ENCODE measurements around the gene KLHL36. TPM values are rescaled to one million over a fixed set of nuclear protein-coding genes. Genes with fewer than 3 reads are reported as not detected.

The KLHL36 gene
- total RNA-seq, 1 donor from 2014 or later, result 72.7 TPM

DNA sequence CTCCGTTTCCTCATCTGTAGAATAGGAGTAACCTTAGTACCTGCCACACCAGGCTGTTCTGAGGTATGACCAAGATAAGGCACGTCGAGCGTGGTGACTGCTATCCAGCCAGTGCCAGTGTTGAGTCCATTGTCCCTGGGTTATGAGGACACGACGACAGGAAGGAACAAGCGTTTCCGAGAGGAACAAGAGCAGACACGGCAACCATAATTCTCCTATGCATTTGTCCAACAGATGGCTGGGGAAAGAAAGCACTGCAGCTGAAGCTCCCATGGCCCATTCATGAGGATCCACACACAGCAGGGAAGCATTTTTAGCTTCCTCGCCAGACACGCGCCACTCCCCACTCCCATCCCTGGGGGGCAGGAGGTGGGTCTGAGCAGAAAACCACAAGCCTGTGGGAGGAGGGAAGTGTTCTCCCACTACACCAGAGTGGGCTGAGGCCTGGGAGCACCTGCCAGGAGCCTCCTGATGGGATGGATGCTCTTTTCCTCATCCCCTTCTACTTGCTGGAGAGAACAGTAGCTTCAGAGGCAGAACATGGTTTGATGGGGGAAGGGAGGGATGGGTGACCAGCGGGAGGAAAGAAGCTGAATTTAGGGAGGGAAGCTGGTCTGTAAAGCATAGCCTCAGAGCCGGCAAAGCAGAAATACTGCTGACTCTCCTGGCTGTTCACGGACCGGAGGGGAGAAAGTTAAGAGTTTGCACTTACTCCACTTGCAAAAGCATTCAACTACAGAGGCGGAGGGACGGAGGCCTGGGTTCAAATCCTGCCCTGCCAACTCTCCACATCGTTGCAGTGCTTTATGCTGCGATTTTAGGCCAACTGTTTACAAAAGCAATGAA, 33.1 kb upstream of the KLHL36 start:
- TF ChIP-seq, protein P1, sequence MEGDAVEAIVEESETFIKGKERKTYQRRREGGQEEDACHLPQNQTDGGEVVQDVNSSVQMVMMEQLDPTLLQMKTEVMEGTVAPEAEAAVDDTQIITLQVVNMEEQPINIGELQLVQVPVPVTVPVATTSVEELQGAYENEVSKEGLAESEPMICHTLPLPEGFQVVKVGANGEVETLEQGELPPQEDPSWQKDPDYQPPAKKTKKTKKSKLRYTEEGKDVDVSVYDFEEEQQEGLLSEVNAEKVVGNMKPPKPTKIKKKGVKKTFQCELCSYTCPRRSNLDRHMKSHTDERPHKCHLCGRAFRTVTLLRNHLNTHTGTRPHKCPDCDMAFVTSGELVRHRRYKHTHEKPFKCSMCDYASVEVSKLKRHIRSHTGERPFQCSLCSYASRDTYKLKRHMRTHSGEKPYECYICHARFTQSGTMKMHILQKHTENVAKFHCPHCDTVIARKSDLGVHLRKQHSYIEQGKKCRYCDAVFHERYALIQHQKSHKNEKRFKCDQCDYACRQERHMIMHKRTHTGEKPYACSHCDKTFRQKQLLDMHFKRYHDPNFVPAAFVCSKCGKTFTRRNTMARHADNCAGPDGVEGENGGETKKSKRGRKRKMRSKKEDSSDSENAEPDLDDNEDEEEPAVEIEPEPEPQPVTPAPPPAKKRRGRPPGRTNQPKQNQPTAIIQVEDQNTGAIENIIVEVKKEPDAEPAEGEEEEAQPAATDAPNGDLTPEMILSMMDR (IDR thresholded peaks at IDR 0.05), result no peak
- H3K27me3 Mint-ChIP-seq, result no peaks in the 10 kb centered on the region
- H3K4me1 Mint-ChIP-seq, result peaks cover 83% of the 10 kb centered on the region
- POLR2A ChIA-PET, result interaction anchor here (1.0 to 10.7 kb wide), 10 partner anchors 8 to 109 kb away, joined by 4 to 333 read pairs (median 10); no protein-coding TSS in a partner anchor
- peak overlapping the region; percentile 84 for H3K27ac Mint-ChIP-seq
- peaks cover 5% of the 10 kb centered on the region for H3K9me3 Mint-ChIP-seq
- H3K36me3 Mint-ChIP-seq (ENCODE audit: low read depth), result peaks cover 65% of the 10 kb centered on the region
- no peak for ATAC-seq (ENCODE audit: low read depth)
- peak overlapping the region; percentile 94 for H3K4me3 Mint-ChIP-seq
- intact Hi-C loops (cut with micrococcal nuclease), result no loop called here
- CTCF ChIA-PET, result interaction anchor here (1.1 kb wide), 2 partner anchors 105 to 110 kb away, joined by 3 read pairs; no protein-coding TSS in a partner anchor
- DNase-seq, result no peak

DNA sequence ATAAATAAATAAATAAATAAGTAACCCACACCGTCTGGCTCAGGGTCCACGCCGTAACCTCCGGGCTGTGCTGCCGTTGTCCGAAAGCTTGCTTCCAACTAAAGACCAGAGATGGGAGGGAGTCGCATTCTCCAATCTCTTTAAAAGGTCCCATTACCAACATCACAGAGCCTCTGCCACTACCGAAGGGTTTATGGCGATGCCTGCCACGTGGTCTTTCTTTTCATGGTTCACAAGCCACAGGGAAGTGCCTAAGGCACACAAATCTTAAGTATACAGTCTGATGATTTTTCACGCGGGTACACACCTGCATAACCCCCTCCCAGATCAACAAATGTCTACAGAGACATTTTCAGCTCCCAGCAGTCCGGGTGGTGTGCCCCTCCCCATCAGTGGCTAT, 31.8 kb upstream of the KLHL36 start:
- peaks cover 51% of the 10 kb centered on the region for H3K36me3 Mint-ChIP-seq (ENCODE audit: low read depth)
- CTCF ChIA-PET, result interaction anchor here (0.9 to 3.4 kb wide), 2 partner anchors 53 to 123 kb away, joined by 3 to 9 read pairs; no protein-coding TSS in a partner anchor
- peak overlapping the region; percentile 84 for H3K27ac Mint-ChIP-seq
- H3K4me1 Mint-ChIP-seq, result peaks cover 78% of the 10 kb centered on the region
- TF ChIP-seq, protein P1 (IDR thresholded peaks at IDR 0.05), result no peak
- POLR2A ChIA-PET, result interaction anchor here (0.6 to 10.7 kb wide), 11 partner anchors 9 to 1328 kb away, joined by 3 to 333 read pairs (median 9); no protein-coding TSS in a partner anchor
- H3K4me3 Mint-ChIP-seq, result peak overlapping the region; percentile 94
- H3K9me3 Mint-ChIP-seq, result no peaks in the 10 kb centered on the region
- ATAC-seq (ENCODE audit: low read depth) (peak; percentile 15), DNase-seq (no peak)
- intact Hi-C loops (cut with micrococcal nuclease), result loop anchor here (1.0 to 2.0 kb wide), 2 partner anchors 9 to 30 kb away; no protein-coding TSS in a partner anchor
- no peaks in the 10 kb centered on the region for H3K27me3 Mint-ChIP-seq

DNA sequence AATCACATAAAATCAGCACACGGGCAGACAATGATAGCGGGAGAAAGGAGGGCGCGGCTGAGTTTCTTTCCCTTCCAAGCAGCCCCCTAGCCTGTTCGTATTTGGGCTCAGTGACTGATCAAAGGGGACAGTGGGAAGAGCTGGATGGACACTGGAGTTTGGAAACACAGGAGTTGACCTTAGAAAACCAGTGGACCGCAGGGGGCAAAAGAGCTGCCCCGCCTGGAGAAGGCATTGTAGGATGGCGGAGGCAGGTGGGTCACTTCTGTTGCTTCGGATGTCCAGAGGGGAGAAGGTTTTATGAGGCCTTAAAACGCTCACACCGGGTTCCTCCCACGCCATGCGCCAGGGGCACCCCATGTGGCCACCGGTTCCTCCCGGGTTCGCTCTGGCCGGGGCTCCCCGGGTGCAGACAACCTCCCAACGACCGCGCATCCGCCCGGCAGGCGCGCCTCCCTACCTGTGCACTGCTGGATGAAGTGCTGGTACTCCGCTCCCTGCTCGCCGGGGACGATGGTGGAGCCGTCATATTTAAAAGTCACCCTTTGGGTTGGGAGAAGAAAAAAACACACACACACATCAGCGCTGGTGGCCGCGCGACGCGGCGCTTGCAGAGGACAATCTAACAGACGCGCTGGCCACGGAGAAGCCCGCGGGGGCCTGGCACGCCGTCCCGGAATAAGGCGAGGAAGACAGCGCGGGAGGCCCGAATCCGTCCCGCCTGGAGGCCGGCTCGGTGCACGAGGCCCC, 31.1 kb upstream of the KLHL36 start:
- H3K36me3 Mint-ChIP-seq (ENCODE audit: low read depth), result peaks cover 44% of the 10 kb centered on the region
- intact Hi-C loops (cut with micrococcal nuclease), result loop anchor here (2.0 kb wide), 1 partner anchor 30 kb away; no protein-coding TSS in a partner anchor
- ChIA-PET CTCF (interaction anchor here (0.9 to 3.4 kb wide), 2 partner anchors 54 to 122 kb away, joined by 3 to 9 read pairs; no protein-coding TSS in a partner anchor), POLR2A (interaction anchor here (0.6 to 10.7 kb wide), 14 partner anchors 10 to 111 kb away, joined by 3 to 333 read pairs (median 8); no protein-coding TSS in a partner anchor)
- H3K27ac Mint-ChIP-seq, result peak overlapping the region; percentile 84
- peak overlapping the region; percentile 94 for H3K4me3 Mint-ChIP-seq
- ATAC-seq (ENCODE audit: low read depth), result no peak
- TF ChIP-seq, protein P1 (IDR thresholded peaks at IDR 0.05), result no peak
- DNase-seq, result peak; percentile 48
- H3K9me3 Mint-ChIP-seq, result no peaks in the 10 kb centered on the region
- H3K27me3 Mint-ChIP-seq, result no peaks in the 10 kb centered on the region
- peaks cover 76% of the 10 kb centered on the region for H3K4me1 Mint-ChIP-seq

DNA sequence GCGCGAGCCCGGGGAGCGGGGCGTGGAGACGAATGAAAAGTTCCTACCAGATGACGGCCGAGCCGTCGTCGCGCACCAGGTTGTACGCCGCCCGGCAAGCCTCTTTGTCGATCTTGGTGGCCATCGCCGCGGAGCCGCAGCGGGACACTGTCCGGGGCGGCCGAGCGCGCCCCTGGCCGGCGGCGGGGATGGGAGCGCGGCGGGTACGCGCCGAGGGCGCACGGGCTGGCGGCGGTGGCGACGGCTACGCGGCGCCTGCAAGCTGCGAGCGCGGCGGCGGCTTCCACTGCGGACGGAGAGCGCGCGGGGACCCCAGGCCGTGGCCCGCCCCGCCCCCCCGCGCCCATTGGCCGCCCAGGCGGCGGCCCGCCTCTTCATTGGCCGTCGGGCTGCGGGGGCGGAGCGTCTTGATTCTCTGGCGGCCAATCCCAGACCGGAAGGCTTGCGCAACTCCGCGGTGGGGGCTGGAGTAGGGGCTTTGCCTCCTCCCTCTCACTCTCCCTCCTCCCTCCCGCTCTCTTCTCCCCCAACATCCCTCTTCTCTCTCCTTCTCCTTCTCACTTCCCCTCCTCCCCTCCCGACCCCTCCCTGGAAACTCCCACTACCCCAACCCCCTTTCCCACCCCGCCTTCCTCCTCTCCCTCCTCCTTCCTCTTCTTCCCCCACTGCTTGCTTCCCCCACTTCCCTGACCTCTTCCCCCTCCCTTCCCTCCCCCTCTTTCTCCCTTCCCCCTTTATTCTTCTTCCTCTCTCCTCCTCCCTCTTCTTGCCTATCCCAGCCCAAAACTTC, 30.3 kb upstream of the KLHL36 start, which contains the start of gene COTL1:
COTL1 (minus strand) TSS at position 288 of the 790 bp plus-strand sequence; CDS start at position 124, 164 bp downstream.
- ATAC-seq (ENCODE audit: low read depth), result peak; percentile 87
- H3K36me3 Mint-ChIP-seq (ENCODE audit: low read depth), result peaks cover 40% of the 10 kb centered on the region
- ChIA-PET CTCF (interaction anchor here (0.7 to 3.4 kb wide), 6 partner anchors 10 to 121 kb away, joined by 3 to 9 read pairs (median 3); no protein-coding TSS in a partner anchor), POLR2A (interaction anchor here (0.7 to 10.7 kb wide), 11 partner anchors 11 to 128 kb away, joined by 4 to 333 read pairs (median 7); no protein-coding TSS in a partner anchor)
- peaks cover 77% of the 10 kb centered on the region for H3K4me1 Mint-ChIP-seq
- H3K9me3 Mint-ChIP-seq, result no peaks in the 10 kb centered on the region
- no peaks in the 10 kb centered on the region for H3K27me3 Mint-ChIP-seq
- intact Hi-C loops (cut with micrococcal nuclease), result loop anchor here (1.0 to 2.0 kb wide), 4 partner anchors 19 to 107 kb away; no protein-coding TSS in a partner anchor
- peak within 1 kb of the TSS; percentile 94 for H3K4me3 Mint-ChIP-seq
- peak within 1 kb of the TSS; percentile 84 for H3K27ac Mint-ChIP-seq
- TF ChIP-seq, protein P1 (IDR thresholded peaks at IDR 0.05), result no peak
- peak; percentile 86 for DNase-seq
